Liver (tissue), 3 donors: ENCODE measurements around the gene GCNT3.

Source experiments
- ATF3 ChIP-seq: IDR thresholded peaks from 2 replicates; pipeline ENCODE4 v1.6.1; 2016; ENCODE audit warnings: antibody characterized with exemption
- CTCF ChIP-seq: fragments of 150-350 bp; IDR thresholded peaks from 2 replicates; pipeline ENCODE4 v1.5.1; 2017; ENCODE audit warnings: improper control_type of control experiment, low read depth, low read length; ENCODE audit not compliant: missing input control
- MAX ChIP-seq: IDR thresholded peaks from 2 replicates; pipeline ENCODE4 v1.6.1; 2016; ENCODE audit warnings: antibody characterized with exemption
- NR2F2 ChIP-seq: IDR thresholded peaks from 2 replicates; pipeline ENCODE4 v1.6.1; 2016; ENCODE audit warnings: antibody characterized with exemption
- RAD21 ChIP-seq, 2 donors: IDR thresholded peaks; 2 replicates each; pipeline ENCODE4 v1.6.1; 2016; ENCODE audit warnings: antibody characterized with exemption in 2 of 2, mild to moderate bottlenecking in 2 of 2
- RXRA ChIP-seq, 2 donors: IDR thresholded peaks; 2 replicates each; pipeline ENCODE4 v1.6.1; 2017 to 2018; ENCODE audit warnings: antibody characterized with exemption in 2 of 2, mild to moderate bottlenecking in 1 of 2
- SP1 ChIP-seq: IDR thresholded peaks from 2 replicates; pipeline ENCODE4 v1.6.1; 2018; ENCODE audit warnings: antibody characterized with exemption, mild to moderate bottlenecking
- YY1 ChIP-seq: IDR thresholded peaks from 2 replicates; pipeline ENCODE4 v1.6.1; 2016; ENCODE audit warnings: antibody characterized with exemption, mild to moderate bottlenecking
- donor health status: healthy.
- donor health status: healthy.

- TF ChIP-seq CTCF (no peak), RXRA (IDR thresholded peaks at IDR 0.05) (no peak), ATF3 (no peak), YY1 (no peak), MAX (no peak), SP1 (no peak), NR2F2 (no peak), RAD21 (IDR thresholded peaks at IDR 0.05) (no peak)
Measured at GRCh38 chr15:59567324-59567723, 44.3 kb upstream of the GCNT3 start.
